Measurements from ENCODE around the gene OR51L1. TPM values are rescaled to one million over a fixed set of nuclear protein-coding genes. Genes with fewer than 3 reads are reported as not detected.

The OR51L1 gene
- total and polyA plus RNA-seq, 8 donors, result not detected

GRCh38 chr11:5021996-5022395 is 27.3 kb downstream of the OR51L1 start:
- DNase-seq (no peak), FAIRE-seq (no peak), ATAC-seq (no peak)
- WGBS, 2 donors, result 81 to 92% methylated on average over 2 of the region's 2 CpGs
- Histone ChIP-seq H3K4me1 (no peaks in the 10 kb centered on the region), H3K36me3 (no peaks in the 10 kb centered on the region), H3K27me3 (no peaks in the 10 kb centered on the region), H3K4me3 (no peak overlapping the region), H3K9me3 (no peaks in the 10 kb centered on the region), H3K27ac (no peak overlapping the region)
- TF ChIP-seq CTCF (IDR thresholded peaks at IDR 0.05), result no peak
- intact Hi-C loops (cut with DNase I), result no loop called here

- Histone ChIP-seq H3K36me3 (no peaks in the 10 kb centered on the region), H3K4me1 (no peaks in the 10 kb centered on the region), H3K27me3 (no peaks in the 10 kb centered on the region), H3K4me3 (no peak overlapping the region), H3K27ac (no peak overlapping the region), H3K9me3 (no peaks in the 10 kb centered on the region)
- intact Hi-C loops (cut with DNase I), result no loop called here
- ATAC-seq (no peak), FAIRE-seq (no peak), DNase-seq (no peak)
- WGBS, 2 donors, result 59 to 70% methylated on average over 2 of the region's 2 CpGs
- no peak for TF ChIP-seq CTCF (IDR thresholded peaks at IDR 0.05)
These were observed 42.0 kb downstream of the OR51L1 start for GRCh38 chr11:5036669-5037068.

- ATAC-seq, result no peak
- no peaks in the 10 kb centered on the region for H3K9me3 ChIP-seq
- TF ChIP-seq CTCF (IDR thresholded peaks at IDR 0.05), result no peak
- FAIRE-seq, result no peak
- intact Hi-C loops (cut with DNase I), result no loop called here
- H3K36me3 ChIP-seq, result no peaks in the 10 kb centered on the region
- H3K27ac ChIP-seq, result no peak overlapping the region
- no peak for DNase-seq
- H3K4me1 ChIP-seq, result no peaks in the 10 kb centered on the region
- H3K4me3 ChIP-seq, result no peak overlapping the region
- H3K27me3 ChIP-seq, result no peaks in the 10 kb centered on the region
- 28 to 54% methylated on average over 2 of the region's 2 CpGs for WGBS, 2 donors
These were observed 43.3 kb downstream of the OR51L1 start for GRCh38 chr11:5037926-5038325.

- H3K9me3 ChIP-seq, result no peaks in the 10 kb centered on the region
- no peak overlapping the region for H3K4me3 ChIP-seq
- no peaks in the 10 kb centered on the region for H3K36me3 ChIP-seq
- intact Hi-C loops (cut with DNase I), result no loop called here
- TF ChIP-seq CTCF (IDR thresholded peaks at IDR 0.05), result no peak
- no peak for FAIRE-seq
- 93 to 97% methylated on average over 1 of the region's 1 CpG for WGBS, 2 donors
- H3K4me1 ChIP-seq, result no peaks in the 10 kb centered on the region
- no peak for DNase-seq
- H3K27me3 ChIP-seq, result no peaks in the 10 kb centered on the region
- H3K27ac ChIP-seq, result no peak overlapping the region
- no peak for ATAC-seq
These were observed 43.7 kb downstream of the OR51L1 start for GRCh38 chr11:5038341-5038740.

- 37 to 52% methylated on average over 4 of the region's 4 CpGs for WGBS, 2 donors
- H3K4me3 ChIP-seq, result no peak overlapping the region
These were observed 46.2 kb downstream of the OR51L1 start for GRCh38 chr11:5040876-5041275.

More at GRCh38 chr11:5040876-5041275, 46.2 kb downstream of the OR51L1 start:
- H3K36me3 ChIP-seq, result no peaks in the 10 kb centered on the region
- no peaks in the 10 kb centered on the region for H3K9me3 ChIP-seq
- ATAC-seq (no peak), DNase-seq (no peak), FAIRE-seq (no peak)
- no peaks in the 10 kb centered on the region for H3K4me1 ChIP-seq
- TF ChIP-seq CTCF (IDR thresholded peaks at IDR 0.05), result no peak
- H3K27me3 ChIP-seq, result no peaks in the 10 kb centered on the region
- no peak overlapping the region for H3K27ac ChIP-seq
- intact Hi-C loops (cut with DNase I), result no loop called here

Data from pancreas (tissue), 10 donors.